ENCODE data around the gene CBX4.
A peak's percentile ranks its signal among the peaks of the same experiment; 100 is the strongest.

CBX4 gene

DNA sequence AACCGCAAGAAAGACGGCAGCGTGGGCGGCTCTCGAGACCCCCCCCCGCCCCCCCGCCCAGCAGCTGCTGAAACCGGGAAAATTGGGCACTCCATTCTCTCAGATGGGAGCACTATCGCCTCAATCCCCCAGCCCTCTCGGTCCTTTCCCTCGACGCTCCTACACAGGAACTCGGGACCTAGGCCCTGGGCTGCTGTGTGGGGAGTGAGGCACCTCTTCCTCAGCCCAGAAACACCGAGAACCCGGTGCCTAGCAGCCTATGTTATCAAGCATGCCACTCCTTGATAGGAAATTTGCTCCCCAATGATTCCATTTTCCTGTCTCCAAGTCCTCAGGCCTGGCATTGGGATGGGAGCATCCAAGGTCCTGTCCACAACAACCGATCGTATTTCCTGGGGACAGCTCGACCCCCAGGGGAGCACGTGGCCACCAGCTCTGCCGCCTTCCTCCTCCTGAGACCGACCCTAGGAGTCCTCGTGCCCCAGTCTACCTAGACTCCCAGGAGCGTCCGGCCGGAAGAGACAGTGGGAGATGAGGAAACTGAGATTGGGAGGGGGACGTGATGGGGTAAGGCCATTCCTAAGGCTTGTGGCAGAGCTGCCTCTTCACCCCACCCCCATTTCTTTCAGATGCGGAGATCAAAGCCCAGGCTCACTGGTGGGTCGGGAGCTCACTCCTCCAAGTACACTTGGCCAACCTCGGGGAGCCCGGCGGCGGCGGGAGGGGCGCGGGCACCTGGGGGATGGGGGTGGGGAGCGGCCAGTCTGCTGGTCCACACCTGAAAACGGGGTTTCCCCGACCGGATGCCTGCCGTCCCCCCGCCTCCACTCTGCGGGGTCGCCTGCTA is 24.9 kb downstream of the CBX4 start:
- Histone ChIP-seq H3K4me1 (peaks cover 12% of the 10 kb centered on the region), H3K9me3 (ENCODE audit: control insufficient read depth, low read length) (no peaks in the 10 kb centered on the region), H3K4me3 (ENCODE audit: low read depth, low read length) (peak overlapping the region; percentile 13), H3K4me2 (ENCODE audit: low read length) (peak overlapping the region; percentile 57), H3K27me3 (ENCODE audit: control insufficient read depth, insufficient read depth, low read length) (no peaks in the 10 kb centered on the region), H3K79me2 (no peaks in the 10 kb centered on the region), H3K27ac (no peak overlapping the region), H3K9ac (no peak overlapping the region), H3K36me3 (ENCODE audit: control insufficient read depth, insufficient read depth, low read length) (no peaks in the 10 kb centered on the region), H2AFZ (peak overlapping the region; percentile 79)
- TF ChIP-seq, protein P1, sequence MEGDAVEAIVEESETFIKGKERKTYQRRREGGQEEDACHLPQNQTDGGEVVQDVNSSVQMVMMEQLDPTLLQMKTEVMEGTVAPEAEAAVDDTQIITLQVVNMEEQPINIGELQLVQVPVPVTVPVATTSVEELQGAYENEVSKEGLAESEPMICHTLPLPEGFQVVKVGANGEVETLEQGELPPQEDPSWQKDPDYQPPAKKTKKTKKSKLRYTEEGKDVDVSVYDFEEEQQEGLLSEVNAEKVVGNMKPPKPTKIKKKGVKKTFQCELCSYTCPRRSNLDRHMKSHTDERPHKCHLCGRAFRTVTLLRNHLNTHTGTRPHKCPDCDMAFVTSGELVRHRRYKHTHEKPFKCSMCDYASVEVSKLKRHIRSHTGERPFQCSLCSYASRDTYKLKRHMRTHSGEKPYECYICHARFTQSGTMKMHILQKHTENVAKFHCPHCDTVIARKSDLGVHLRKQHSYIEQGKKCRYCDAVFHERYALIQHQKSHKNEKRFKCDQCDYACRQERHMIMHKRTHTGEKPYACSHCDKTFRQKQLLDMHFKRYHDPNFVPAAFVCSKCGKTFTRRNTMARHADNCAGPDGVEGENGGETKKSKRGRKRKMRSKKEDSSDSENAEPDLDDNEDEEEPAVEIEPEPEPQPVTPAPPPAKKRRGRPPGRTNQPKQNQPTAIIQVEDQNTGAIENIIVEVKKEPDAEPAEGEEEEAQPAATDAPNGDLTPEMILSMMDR (IDR thresholded peaks at IDR 0.05) = no peak

- H3K4me1 ChIP-seq = peaks cover 20% of the 10 kb centered on the region
Measured at GRCh38 chr17:79813297-79814126, 25.7 kb downstream of the CBX4 start.

GRCh38 chr17:79812353-79813258 is 26.6 kb downstream of the CBX4 start:
- Histone ChIP-seq H3K4me1 (peaks cover 20% of the 10 kb centered on the region), H3K27ac (no peak overlapping the region)

More at GRCh38 chr17:79813297-79814126, 25.7 kb downstream of the CBX4 start:
- Histone ChIP-seq H3K27me3 (ENCODE audit: control insufficient read depth, insufficient read depth, low read length) (no peaks in the 10 kb centered on the region), H3K9ac (no peak overlapping the region), H2AFZ (no peak overlapping the region), H3K27ac (no peak overlapping the region), H3K4me3 (ENCODE audit: low read depth, low read length) (no peak overlapping the region), H3K4me2 (ENCODE audit: low read length) (peak overlapping the region; percentile 92), H3K36me3 (ENCODE audit: control insufficient read depth, insufficient read depth, low read length) (no peaks in the 10 kb centered on the region), H3K79me2 (no peaks in the 10 kb centered on the region), H3K9me3 (ENCODE audit: control insufficient read depth, low read length) (no peaks in the 10 kb centered on the region)
- TF ChIP-seq, protein P1 (IDR thresholded peaks at IDR 0.05) = no peak

GRCh38 chr17:79811868-79812352 is 27.3 kb downstream of the CBX4 start:
- H3K9ac ChIP-seq = no peak overlapping the region
- peaks cover 20% of the 10 kb centered on the region for H3K4me1 ChIP-seq
- no peaks in the 10 kb centered on the region for H3K27me3 ChIP-seq (ENCODE audit: control insufficient read depth, insufficient read depth, low read length)
- peak overlapping the region; percentile 92 for H3K4me2 ChIP-seq (ENCODE audit: low read length)
- H3K27ac ChIP-seq = no peak overlapping the region
- TF ChIP-seq, protein P1 (IDR thresholded peaks at IDR 0.05) = no peak
- peak overlapping the region; percentile 51 for H3K4me3 ChIP-seq (ENCODE audit: low read depth, low read length)
- H3K9me3 ChIP-seq (ENCODE audit: control insufficient read depth, low read length) = no peaks in the 10 kb centered on the region
- no peaks in the 10 kb centered on the region for H3K36me3 ChIP-seq (ENCODE audit: control insufficient read depth, insufficient read depth, low read length)
- no peaks in the 10 kb centered on the region for H3K79me2 ChIP-seq
- H2AFZ ChIP-seq = peak overlapping the region; percentile 13

More at GRCh38 chr17:79812353-79813258, 26.6 kb downstream of the CBX4 start:
- Histone ChIP-seq H3K79me2 (no peaks in the 10 kb centered on the region), H3K27me3 (ENCODE audit: control insufficient read depth, insufficient read depth, low read length) (no peaks in the 10 kb centered on the region), H3K9me3 (ENCODE audit: control insufficient read depth, low read length) (no peaks in the 10 kb centered on the region), H2AFZ (peak overlapping the region; percentile 34), H3K4me3 (ENCODE audit: low read depth, low read length) (peak overlapping the region; percentile 37), H3K36me3 (ENCODE audit: control insufficient read depth, insufficient read depth, low read length) (no peaks in the 10 kb centered on the region), H3K9ac (no peak overlapping the region), H3K4me2 (ENCODE audit: low read length) (peak overlapping the region; percentile 92)
- TF ChIP-seq, protein P1 (IDR thresholded peaks at IDR 0.05) = no peak
